CD4-positive, alpha-beta T cell treated with Interleukin-17A for 4 hours (primary cell): ENCODE data around the gene TNFRSF8.

Experiments
- DNase-seq: peaks from one replicate; pipeline ENCODE4 v3.0.0-alpha.2; 2020; ENCODE audit warnings: mixed read lengths

TNFRSF8 gene

DNA sequence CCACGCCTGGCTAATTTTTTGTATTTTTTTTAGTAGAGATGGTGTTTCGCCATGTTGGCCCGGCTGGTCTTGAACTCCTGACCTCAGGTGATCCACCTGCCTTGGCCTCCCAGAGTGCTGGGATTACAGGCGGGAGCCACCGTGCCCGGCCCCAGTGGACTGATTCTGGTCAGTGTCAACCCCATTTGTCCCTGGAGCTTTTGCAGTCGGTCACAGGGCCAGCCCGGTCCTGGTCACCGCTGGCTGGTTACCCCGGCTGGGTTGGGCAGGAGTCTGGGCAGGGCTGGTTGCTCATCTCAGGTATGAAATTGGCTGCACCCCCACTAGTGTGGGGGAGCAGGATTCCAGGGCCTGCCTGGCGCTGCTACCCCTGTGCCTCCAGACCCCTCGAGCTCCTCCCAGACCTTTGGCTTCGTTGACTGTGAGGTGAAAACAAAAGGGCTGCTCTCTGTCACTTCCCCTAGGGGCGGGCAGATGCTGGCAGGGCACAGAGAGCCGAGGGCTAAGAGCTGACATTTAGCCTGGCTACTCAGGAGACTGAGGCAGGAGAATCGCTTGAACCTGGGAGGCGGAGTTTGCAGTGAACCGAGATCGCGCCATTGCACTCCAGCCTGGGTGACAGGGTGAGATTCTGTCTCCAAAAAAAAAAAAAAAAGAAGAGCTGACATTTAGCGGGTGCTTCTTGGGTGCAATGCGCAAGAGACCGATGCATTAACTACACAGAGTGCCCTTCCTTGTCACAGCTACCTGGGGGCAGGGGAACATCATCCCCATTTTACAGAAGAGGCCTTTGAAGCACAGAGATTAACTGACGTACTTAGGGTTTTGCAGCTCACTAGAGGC, 114.3 kb downstream of the TNFRSF8 start:
- peak; percentile 50 for DNase-seq

DNA sequence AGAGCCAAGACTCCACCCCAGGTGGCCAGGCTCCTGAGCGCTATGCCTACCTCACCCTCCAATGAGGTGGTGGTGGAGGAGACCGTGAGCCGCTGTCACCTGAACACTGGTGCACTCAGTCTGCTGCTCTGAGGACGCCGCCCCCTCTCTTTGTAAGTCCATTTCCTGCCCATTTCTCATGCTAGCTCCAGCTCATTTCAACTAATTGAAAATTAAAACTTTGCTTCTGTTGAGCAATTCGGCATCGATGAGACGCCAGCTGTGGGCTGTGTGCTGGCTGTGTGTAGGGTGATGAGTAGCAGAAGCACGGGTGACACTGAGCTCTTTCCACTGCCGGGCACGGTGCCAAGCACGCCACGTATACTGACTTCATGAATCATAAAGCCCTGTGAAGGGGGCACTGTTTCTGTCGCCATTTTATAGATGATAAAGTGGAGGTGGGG, 114.9 kb downstream of the TNFRSF8 start:
- DNase-seq, result peak; percentile 99

DNA sequence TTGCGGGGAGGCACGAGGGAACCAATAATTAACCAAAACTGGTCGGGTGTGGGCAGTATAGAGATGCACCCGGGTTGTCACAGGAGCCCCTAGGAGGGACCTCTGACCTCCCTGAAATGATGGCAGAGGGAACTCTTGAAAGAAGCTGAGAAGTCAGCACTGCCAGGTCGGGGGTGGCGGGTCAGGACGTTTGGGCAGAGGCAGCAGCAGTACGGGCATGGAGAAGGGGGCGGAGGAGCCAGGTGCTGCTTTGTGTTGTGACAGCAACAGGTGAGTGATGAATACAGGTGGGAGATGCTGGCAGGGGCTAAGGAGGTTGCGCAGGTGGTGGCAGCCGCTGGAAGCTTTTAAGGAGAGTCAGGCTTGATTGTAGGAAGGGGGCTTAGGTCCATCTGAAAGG, 115.4 kb downstream of the TNFRSF8 start:
- peak; percentile 59 for DNase-seq

DNA sequence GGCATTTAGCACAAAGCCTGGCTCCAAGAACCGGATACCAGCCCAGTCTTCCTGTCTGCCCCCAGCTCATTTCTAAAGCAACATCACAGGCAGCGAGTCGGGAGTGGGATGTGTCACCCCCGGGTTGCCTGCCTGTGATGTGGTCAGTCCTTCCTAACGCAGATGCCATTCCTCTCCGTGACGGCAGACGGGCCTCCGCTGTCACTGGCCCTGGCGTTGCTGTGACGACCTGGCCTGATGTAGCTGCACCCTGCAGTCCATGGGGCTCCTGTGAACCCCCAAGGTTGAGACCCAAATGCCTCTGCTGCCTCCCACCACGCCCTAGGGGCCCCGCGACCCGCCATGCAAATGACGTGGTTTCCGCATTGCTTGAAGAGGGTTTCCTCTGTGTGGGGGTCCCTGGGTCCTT, 116.0 kb downstream of the TNFRSF8 start:
- peak; percentile 91 for DNase-seq

DNA sequence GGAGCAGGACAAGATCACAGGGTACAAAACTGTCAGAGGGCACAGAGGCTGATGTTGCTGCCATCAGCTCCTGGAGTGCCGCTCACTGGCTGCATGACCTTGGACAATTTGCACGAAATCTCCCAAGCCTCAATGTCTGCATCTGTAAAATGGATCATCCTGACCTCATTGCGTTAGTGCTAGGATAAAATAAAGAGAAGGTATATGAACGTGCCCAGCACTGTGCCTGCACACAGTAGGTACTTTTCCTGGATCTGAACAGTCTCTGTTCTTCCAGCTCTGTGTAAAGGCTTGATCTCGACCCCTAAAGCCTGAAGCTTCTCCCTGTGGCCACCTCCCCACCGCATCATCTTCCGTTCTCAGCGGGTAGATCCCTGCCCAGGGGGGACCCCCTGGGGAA, 116.6 kb downstream of the TNFRSF8 start:
- DNase-seq, result no peak

DNA sequence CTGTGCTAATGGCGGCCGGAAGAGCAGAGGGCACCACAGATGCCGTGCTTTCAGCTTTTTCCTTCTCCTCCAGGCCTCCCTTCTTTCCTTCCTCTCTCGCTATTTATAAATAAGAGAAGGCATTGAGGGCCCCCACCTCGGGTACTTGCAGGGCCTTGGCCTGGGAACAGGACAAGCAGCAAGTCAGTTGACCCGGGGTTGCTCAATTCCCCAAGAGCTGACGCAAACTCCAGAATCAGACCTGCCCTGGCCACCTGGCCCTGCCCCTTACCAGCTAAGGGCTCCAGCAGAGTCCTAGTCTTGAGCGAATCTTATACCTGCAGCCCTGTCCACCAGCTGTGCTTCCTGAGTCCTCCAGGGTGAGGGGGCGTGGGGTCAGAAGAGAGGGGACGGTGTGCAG, 117.2 kb downstream of the TNFRSF8 start:
- DNase-seq, result no peak

DNA sequence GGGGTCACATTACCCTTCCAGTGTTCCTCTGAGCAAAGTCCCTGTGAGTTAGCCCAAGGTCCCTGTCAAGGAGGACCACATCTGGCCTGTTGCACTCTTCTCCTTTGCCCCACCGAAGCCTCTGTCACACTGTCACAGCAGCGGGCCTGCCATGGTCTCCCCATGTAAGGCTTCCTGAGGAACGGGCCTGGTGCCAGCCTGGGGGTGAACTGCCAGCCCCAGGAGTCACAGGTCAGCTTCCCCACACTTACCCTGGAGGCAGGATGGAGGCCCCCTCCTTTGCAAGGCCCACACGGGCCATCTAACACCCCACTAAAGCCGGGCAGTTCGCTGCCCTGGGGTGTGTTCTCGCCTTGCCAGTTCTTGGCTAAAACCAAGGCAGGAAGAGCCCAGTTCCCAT, 117.8 kb downstream of the TNFRSF8 start:
- DNase-seq, result no peak

DNA sequence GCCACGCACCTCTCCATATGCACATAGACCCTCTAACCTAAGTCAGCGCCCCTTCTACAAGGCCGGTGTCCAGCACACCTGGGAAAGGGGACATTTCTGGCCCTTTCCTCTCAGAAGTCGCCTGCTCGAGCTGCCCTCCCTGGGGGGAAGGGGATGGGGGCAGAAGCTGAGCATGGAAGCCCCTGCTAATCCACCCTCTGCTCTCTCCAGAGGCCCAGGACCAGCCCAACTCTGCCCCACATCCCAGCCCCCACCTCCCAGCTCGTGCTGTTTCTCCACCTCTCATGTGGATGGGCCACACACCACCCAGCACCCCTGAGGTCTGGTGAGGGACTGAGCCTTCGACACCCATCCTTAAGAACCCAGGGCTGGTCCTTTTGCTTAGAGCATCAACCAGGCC, 118.5 kb downstream of the TNFRSF8 start:
- no peak for DNase-seq

DNA sequence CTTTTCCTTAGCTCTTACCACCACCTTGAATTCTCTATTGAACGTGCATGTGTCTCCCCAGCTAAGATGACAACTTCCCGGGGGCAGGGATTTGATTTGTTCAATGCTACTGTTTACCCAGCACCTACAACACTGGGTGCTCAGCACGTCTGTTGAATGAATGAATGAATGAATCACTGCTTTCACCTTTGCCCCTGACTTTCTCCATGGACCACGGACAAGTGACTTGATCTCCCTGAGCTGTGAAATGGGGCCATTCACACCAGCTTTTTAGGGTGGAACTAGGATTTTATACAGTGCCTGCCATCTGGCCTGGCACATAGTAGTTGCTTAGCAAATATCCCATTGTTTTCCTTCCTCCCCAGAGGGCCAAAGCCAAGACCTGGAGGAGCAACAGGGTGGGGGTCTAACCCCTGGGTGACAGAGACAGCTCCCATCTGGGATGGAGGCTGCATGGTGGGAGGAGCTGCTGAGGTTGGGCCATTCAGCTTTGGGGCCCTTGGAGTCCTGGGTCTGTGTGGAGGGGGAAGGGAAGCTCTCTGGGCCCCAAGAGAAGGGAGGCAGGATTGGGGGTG, 119.4 kb downstream of the TNFRSF8 start:
- no peak for DNase-seq

DNA sequence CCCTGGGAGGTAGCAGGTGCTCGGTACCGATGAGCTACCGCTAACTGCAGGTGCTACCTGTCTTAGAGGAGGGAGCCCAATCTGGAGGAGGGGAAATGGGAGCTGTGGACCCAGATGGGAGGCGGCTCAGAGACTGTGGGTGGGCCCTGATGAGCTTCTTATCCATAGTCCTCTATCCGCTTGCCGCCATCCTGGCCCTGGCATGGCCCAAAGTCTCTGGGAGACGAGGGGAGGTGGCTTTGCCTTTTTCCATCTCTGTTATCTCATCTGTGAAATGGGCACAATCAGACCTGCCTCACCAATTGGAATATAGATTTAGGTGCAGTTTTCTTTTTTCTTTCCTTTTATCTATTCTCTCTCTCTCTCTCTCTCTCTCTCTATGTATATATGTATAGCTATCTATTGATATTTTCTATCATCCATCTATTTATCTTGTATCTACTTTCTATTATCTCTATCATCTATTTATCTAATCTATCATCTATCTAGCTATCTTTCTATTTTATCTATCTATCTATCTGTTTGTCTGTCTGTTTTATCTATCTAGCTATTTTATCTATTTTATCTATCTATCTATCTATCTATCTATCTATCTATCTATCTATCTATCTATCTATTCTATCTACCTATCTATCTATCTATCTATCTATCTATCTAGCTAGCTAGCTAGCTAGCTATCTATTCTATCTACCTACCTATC, 120.1 kb downstream of the TNFRSF8 start:
- no peak for DNase-seq

DNA sequence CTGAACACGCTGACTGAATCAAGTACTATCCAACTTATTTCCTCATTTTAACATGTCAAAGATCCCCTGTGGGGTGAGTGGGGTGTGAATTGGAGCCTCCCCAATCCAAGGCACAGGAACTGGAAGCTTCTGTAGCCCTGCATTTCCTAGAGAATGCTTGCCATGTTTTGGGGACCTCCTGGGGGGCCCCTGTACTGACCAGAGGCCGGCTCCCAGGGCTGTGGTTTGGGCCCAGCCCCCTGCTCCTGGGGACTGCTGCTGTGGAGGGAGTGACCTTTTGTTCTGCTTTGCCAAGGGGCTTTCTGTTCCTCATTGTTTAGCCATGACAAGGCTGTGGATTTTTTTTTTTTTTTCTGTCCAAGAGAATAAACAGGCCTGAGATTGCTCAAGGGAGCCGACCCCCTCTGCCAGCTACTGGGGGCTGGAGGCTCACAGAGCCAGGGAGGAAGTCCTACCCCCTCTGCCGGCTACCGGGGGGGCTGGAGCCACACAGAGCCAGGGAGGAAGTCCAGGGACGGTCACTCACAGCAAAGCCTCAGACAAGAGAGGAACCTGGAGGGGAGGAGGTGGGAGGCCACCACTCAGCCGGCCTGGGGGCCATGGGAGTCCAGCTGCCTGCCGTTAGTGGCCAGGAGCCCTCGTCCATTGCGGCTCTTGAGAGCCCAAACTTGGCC, 121.0 kb downstream of the TNFRSF8 start:
- DNase-seq, result no peak

DNA sequence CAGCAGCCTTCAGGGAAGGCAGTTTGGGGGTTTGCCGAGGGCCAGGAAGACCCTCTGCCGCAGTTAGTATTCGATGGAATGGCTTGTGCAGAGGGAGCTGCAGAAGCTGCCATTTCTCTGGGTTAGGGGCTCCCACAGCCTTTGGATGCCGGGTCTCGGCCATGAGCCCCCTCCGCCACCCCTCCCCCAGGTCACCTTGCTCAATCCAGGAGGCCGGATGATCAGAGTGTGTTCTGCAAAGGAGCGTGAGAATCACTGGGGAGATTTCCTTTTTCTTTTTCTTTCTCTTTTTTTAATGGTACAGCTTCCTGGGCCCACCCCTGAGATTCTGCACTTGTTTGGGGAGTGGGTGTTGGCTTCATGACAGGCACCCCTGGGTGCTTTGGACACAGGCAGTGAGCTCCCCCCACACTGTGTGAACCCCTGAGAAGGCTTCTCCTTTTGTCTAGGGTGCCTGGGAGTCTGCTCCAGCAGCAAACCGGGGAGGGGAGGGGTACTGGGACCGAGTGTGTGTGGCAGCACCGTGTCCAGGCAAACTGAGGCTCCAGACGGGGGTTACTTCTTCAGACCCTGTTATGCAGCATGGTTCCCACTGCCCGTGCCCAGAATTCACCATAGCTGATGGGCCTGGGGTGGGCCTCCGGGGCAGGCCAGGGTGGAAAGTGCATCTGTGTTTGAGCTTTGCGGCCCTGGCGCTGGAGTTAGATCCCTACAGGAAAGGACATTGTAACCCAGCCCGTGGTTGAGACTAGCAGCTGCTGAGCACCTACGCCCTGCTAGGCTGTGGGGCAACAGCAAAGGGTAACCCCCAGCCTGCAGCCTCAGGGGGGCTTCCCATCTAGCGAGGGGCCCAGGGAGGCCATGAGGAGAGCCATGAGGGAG, 122.2 kb downstream of the TNFRSF8 start:
- no peak for DNase-seq

DNA sequence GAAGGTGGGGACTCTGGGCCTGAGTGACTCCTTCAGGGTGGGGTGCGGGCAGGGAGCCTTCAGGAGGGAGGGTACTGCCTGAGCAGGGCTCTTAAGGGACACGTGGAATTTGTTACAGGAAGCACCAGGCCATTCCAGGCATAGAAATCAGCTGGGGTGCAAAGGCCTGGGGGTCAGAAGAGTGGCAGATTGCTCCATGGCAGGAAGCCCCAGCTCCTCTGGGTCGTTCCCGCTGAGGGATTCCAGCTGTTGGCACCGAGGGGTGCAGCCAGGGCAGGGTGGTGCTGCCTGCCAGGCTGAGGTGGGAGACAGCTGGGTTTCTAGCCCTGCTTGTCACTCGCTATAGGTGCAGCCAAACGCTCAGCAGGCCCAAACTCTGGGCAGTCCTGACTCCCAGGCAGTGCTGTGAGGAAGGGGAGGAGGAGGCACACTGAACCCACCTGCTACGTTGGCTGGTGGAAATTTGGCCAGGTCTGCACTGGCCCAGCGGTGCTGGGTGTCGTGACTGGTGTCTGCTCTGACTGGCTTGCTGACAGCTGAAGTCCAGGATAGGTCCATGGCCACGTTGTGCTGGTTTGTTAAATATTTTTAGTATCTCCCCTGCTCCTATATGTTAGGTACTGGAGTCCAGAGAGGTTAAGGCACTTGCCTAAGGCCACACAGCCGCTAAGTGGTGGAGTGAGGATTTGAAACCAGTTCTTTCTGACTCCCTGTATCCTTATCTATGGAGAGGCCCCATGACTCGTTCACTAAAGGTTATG, 123.0 kb downstream of the TNFRSF8 start:
- no peak for DNase-seq

DNA sequence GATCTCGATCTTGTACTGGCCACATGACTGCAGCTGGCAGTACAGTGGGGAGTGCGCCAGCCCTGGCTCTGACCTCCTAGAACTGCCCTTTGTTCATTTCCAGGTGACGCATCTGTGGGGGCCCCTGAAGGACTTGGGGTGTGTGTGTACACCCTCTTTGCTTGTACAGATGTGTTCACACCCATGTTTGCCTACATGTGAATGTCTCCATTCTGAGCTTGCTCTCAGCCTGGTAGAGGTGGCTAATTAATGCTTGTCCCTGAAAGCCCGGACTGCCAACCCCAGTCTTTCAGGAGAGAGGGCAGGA, 123.5 kb downstream of the TNFRSF8 start:
- no peak for DNase-seq

DNA sequence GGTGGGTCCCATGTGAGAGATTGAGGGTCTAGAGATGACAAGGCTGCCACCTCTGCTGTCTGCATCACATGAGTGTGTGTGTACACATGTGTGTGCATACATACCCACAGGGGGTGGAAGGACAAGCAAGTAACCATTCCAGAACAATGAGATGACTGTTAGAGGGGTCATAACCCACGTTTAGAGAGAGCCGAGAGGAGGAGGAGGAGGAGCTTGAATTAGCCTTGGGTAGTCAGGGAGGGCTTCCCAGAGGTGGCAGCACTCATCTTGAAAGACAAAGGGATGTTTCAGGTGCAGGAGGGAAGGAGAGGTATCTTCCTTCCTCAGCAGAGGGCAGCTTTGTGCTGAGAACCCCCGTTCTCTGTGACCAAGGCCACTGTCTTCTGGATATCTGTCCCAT, 125.0 kb downstream of the TNFRSF8 start:
- DNase-seq, result no peak

DNA sequence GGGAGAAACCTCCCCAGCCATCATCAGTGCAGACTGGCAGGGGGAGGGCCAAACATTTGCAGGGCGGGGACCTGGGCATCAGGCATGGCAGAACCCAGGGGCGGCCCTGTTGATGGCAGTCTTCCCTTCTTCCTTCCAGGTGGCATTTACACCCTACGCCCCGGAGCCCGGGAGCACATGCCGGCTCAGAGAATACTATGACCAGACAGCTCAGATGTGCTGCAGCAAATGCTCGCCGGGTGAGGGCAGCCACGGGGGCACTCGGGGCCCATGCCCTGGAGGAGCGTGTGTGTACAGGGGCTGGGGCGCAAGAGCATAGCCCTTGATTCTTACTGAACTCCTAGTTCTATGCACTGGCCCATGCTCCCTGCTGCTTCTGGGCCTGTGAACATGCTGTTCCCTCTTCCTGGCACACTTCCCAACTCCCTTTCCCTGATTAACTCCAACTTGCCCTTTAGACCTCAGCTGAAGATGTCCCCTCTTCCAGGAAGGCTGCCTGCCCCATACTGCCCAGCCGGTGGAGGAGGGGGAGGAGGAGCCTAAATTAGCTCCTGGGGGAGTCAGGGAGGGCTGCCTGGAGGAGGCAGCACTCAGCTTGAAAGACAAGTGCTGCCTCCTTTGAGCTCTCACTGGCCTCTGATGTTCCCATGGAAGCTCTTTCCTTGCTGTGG, 125.7 kb downstream of the TNFRSF8 start:
- DNase-seq, result no peak

DNA sequence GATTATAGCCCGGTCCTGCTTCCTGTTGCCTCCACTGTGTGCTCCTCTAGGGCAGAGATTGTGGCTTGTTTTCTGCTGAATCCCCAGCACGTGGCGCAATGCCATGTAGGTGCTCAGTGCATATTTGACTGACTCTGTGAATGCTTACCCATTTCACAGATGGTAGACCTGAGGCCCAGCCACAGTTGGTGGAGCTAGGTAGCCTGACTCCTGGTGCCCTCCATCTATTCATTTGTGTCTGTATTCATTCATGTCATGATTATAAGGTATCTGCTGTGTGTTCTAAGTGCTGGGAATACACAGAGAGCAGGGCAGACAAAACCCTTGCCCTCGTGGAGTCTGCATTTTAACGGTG, 126.2 kb downstream of the TNFRSF8 start:
- DNase-seq, result no peak

DNA sequence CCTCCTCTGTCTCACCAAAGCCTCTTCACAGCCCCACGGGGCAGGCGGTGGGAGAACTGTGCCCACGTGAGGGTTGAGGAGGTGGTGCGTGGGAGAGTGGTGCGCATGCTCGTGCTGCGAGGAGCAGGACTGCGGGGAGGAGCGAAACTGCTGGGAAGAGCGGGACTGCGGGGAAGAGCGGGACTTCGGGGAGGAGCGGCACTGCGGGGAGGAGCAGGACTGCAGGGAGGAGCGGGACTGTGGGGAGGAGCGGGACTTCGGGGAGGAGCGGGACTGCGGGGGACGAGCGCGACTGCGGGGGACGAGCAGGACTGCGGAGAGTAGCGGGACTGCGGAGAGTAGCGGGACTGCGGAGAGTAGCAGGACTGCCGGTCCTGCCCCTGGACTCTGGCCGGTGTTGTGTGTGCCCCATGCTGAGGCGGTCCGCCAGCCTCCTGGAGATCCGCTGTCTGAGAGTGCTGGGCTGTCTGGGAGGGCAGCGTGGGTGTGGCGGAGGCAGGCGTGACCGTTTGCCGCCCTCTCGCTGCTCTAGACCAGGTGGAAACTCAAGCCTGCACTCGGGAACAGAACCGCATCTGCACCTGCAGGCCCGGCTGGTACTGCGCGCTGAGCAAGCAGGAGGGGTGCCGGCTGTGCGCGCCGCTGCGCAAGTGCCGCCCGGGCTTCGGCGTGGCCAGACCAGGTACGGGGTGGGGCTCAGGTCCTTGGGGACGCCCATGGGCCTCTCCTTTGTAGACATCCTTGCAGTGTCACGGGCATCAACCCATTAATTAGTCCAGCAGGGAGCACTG, 128.3 kb downstream of the TNFRSF8 start:
- no peak for DNase-seq
